ENCODE measurements around the gene XPNPEP3.

The XPNPEP3 gene

DNA sequence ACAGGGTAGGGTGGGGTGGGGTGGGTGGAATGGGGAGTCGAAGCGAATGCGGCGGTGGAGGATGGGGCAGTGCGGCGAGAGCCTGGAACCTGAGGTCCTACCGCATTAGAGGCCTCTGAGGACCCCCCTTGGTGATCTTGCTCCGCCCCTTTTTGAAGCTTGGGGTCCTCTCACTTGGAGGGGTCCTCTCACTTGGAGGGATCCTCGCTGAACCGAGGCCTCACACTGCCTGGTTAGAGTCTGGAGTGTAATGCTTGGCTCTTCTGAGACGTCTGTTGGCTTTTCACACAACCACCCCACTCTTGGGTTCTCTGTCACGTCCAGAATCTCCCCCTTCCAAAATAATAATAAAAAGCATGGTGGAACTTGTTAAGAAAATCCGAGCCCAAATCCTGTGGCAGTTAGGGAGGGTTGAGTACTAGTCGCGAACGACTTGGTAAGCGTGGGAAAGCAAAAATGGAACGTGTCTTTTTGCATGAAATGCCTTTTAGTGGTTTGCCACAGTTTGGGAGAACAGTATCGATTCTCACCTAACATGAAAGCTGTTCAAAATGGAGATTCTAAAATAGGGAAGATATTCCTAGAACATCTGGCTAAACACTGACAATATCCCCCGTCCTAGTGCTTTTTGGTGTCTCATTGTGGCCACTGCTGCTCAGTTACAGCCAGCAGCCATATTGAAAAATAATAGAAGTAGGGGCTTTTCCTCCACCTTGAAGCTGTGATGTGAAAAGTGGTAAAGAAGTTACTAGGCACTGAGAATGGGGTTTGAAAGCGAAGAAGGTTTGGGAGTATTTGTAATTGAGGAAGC is 95.1 kb downstream of the XPNPEP3 start:
- no peak for FAIRE-seq

DNA sequence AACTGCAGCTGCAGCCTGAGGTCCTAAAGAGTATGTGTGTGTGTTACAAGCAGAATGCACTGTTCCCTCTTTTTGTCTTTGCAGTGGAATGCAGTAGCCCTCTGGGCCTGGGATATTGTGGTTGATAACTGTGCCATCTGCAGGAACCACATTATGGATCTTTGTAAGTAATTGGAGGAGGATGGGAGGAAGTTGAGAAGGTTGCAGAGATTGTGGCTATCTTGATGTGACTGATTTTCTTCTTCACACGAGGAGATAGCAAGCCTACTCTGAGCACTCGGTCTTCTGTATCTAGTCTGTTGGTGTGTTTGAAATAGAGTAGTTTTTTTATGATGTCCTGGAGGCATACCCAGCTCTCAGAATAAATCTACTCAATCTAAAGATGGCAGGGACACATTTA is 96.5 kb downstream of the XPNPEP3 start:
- FAIRE-seq, result no peak

GRCh38 chr22:40954113-40954512 is 97.2 kb downstream of the XPNPEP3 start:
- no peak for FAIRE-seq

DNA sequence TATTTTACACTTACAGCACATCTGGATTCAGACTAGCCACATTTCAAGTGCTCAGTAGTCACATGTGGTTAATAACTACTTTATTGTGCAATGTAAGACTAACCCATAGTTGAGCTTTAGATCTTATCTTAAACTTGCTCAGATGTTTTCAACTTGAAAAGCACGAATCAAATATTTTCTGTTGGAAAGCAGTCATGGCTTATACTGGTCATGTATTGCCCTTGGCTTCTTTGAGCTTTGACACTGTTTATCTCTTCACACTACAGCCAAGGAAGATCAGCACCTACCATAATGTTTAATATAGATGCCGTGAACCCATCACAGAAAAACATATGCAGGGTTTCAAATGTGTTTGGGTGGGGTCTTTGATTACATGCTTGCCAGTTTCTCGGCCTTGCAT is 98.6 kb downstream of the XPNPEP3 start:
- no peak for FAIRE-seq

DNA sequence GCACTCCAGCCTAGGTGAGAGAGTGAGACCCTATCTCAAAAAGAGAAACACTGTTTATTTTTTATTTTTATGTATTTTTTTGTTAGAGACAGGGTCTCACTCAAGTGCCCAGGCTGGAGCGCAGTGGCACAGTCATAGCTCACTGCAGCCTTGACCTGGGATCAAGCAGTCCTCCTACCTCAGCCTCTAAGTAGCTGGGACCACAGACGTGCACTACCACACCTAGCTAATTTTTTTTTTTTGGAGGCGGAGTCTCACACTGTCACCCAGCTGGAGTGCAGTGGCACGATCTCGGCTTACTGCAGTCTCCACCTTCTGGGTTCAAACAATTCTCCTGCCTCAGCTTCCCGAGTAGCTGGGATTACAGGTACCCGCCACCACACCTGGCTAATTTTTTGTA is 100.7 kb downstream of the XPNPEP3 start:
- FAIRE-seq, result no peak

- no peak for FAIRE-seq
Observed at GRCh38 chr22:40958299-40958698, 101.4 kb downstream of the XPNPEP3 start.

DNA sequence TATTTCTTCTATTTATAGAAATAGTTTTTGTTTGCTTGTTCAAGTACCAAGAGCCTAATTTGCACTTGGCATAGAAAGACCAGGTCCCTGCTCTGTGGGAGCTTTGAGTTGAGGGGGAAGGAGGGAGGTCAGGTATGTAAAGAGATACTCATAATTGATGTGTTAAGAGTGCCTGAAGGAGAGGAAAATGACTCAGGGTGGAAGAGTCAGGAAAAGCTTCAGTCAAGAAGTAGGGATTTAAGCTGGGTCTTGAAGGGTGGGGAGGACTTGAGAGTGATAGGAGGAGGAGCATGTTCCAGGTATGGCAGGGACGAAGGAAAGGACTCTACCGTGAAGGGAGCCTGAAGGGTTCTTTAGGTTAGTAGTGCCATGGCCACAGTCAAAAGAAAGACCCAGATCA is 103.2 kb downstream of the XPNPEP3 start:
- no peak for FAIRE-seq

DNA sequence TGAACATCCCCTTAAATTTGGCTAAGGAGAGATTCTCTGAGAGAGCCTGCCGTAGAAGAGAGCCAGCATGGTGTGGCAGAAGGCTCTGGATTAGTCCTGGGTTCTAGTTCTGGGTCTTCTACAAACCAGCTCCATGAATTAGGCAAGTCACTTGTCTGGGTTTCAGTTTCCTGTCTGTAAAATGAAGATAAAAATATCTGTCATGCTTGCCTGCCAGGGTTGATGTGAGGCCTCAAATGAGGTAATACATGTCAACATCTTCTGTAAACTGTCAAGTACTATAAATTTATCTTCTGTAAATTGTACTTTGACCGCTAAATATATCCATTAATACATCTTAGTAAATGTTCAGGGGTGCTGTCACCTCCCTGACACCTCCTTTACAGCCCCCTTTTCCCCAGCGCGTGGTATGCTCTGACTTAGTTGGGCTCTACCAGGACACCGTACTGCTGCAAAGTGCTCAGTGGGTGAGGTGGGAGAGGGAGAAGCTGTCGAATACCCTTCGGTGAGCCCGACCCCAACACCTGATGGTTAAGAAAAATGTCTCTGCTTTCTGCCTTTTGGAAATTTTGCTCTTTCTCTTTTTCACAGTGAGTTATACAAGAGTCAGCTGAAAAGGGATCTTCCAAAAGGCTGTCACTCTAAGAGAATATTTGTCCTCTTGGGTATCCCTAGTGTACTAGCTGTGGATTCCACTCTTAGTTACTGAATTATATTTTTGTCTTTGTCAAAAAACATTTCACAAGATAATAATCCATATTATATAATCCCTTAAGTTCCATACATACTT is 109.2 kb downstream of the XPNPEP3 start:
- no peak for FAIRE-seq

- no peak for FAIRE-seq
Observed at GRCh38 chr22:40966726-40967085, 109.8 kb downstream of the XPNPEP3 start.

DNA sequence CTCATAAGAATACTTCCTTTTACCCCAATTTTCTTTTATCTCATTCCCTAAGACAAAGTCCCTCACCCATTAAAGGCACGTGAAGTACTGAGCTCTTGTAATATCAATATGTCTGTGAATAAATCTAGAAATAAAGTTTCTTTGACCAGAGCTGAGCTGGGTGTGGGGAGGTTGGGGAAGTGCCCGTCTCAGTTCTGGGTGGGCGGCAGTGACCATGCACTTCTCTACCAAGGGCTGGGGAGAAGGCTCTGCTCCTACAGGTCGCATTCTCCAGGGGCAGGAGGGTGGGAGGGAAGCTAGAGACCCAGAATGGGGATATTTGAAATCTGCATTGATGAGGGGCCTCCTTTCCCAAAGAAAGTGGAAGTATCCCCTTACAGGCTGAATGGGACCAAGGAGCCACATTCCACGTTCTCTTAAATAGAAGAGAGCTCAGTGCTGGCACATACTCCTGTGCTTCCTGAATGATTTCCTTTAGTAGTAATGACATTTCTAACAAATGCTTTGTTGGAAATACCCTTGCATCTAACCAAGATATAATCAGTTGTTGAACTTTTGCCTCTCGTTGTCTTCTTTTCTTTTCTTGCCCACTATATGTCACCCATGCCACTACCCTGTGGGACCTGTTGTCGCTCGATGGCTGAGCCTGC is 110.3 kb downstream of the XPNPEP3 start:
- FAIRE-seq, result no peak

- no peak for FAIRE-seq
Observed at GRCh38 chr22:40972587-40972986, 115.6 kb downstream of the XPNPEP3 start.

GRCh38 chr22:40973144-40973543 is 116.2 kb downstream of the XPNPEP3 start:
- FAIRE-seq, result no peak

GRCh38 chr22:40975366-40975765 is 118.4 kb downstream of the XPNPEP3 start:
- no peak for FAIRE-seq

DNA sequence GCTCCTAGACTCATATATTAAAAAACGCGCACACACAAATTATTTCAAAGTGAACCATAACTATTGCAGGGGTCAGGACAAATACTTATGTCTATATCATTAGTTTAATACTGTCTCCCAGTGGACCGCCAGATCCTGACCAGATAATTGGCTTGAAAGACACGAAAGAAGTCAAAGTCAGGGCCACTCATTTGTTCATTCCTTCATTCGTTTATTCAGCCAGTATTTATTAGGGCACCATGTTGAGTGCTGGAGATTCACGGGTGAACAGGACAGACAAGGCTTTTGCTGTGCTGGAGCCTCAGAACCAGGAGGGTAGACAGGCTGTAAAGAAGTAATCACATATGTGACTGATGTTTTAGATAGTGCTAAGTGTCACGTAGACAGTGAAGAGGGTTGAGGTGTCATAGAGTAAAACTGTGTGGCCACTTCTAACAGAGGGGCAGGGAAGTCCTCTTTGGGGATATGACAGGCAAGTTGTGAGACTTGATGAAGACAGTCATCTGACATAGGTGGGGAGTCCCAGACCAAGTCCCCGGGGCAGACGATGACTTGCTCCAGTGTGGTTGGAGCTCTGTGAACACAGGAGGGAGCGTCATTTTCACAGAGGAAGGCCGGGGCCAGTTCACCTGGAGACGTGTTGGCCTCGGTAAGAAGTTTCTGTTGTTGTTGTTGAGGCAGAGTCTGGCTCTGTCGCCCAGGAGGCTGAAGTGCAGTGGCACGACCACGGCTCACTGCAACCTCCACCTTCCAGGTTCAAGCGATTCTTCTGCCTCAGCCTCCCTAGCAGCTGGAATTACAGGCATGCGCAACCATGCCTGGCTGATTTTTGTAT is 120.1 kb downstream of the XPNPEP3 start:
- no peak for FAIRE-seq

DNA sequence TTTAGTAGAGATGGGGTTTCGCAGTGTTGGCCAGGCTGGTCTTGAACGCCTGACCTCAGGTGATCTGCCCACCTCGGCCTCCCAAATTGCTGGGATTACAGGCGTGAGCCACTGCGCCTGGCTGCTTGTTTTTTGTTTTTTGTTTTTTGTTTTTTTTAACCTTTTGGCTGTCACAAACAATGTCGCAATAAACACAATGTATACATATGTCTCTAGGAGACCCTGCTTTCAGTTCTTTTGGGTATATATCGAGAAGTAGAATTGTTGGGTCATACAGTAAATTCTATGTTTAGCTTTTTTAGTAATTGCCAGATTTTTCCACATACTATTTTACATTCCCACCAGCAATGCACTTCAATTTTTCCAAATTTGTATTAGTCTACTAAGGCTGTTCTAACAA is 122.2 kb downstream of the XPNPEP3 start:
- no peak for FAIRE-seq

GRCh38 chr22:40979871-40980270 is 122.9 kb downstream of the XPNPEP3 start:
- no peak for FAIRE-seq

All from TTC549 (cell line).